Measurements from ENCODE around the gene HSPB6.
A peak's percentile ranks its signal among the peaks of the same experiment; 100 is the strongest.

Gene HSPB6

DNA sequence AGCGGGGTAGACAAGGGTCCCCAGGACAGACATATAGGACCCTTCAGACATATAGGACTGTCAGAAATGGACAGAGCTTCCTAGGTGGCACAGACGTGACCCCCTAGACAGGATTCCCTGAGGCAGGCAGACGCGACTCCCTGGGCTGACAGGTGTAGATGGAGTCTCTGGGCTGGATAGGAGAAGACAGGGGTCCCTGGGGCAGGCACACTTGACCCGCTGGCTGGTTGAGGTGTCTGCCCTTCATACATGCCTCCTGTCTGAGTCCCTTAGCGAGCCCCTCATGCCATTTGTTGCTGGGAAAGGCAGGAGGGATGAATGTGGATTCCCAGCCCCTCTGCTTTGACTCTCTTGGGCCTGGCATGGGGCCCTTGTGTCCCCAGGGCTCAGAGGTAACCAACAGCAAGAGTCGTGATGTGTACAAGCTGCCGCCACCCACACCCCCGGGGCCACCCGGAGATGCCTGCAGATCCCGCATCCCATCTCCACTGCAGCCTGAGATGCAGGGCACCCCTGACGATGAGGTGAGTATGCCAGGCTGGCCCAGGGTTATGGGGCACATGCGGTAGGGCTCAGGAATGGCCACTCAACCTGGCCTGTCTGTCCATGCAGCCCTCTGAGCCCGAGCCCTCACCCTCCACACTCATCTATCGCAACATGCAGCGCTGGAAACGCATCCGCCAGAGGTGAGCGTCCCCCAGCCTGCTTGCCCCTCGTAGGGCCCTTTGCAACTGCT lies 3.0 kb downstream of the HSPB6 start:
- H2BK5ac ChIP-seq (ENCODE audit: low read depth, low read length, poor library complexity, severe bottlenecking), result no peak overlapping the region

DNA sequence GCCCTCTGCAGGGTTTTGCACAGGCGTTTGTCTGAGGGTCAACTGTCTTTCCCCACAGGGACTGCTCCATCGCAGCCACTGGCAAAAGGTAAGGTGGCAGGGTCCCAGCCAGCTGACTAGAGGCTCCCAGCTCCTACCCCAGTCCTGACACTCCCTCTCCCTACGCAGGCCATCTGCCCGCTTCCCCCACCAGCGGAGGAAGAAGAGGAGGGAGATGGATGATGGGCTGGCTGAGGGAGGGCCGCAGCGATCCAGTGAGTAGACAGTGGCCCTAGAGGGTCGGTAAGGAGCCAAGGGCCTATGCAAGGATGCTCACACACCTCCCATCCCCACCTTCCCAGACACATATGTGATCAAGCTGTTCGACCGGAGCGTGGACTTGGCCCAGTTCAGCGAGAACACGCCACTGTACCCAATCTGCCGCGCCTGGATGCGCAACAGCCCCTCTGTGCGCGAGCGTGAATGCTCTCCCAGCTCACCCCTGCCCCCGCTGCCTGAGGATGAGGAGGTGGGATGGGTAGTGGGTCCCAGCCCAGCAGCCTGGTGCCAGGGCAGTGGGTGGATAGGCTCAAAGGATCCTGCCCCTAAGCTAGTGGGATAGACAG lies 4.0 kb downstream of the HSPB6 start:
- Histone ChIP-seq H2BK120ac (ENCODE audit: low read depth, low read length) (no peak overlapping the region), H3K27ac (ENCODE audit: low read length, poor library complexity, severe bottlenecking) (no peak overlapping the region), H3K9ac (ENCODE audit: low read length) (peak overlapping the region; percentile 14), H3K4me1 (ENCODE audit: control insufficient read depth, insufficient read depth, low read depth, low read length) (peaks cover 33% of the 10 kb centered on the region), H3K4me2 (ENCODE audit: low read length, poor library complexity, severe bottlenecking) (no peak overlapping the region), H2BK12ac (ENCODE audit: low read length in 2 of 2) (peak overlapping the region in 1 of 2 experiments; percentile 6), H3K79me1 (replicated peaks; ENCODE audit: low read length, poor library complexity, severe bottlenecking) (peaks cover 38% of the 10 kb centered on the region), H3K18ac (ENCODE audit: low read depth in 1 of 2, low read length in 2 of 2) (no peak overlapping the region), H3K36me3 (ENCODE audit: control insufficient read depth in 1 of 2, insufficient read depth in 2 of 2, low read depth in 1 of 2, low read length in 2 of 2) (peaks cover 32 to 51% of the 10 kb centered on the region in 2 experiments), H2BK5ac (ENCODE audit: low read depth, low read length, poor library complexity, severe bottlenecking) (no peak overlapping the region), H3K9me3 (ENCODE audit: control insufficient read depth, low read length) (no peaks in the 10 kb centered on the region), H2AK5ac (ENCODE audit: low read length, severe bottlenecking) (no peak overlapping the region), H2AFZ (ENCODE audit: low read depth, low read length) (no peak overlapping the region), H3K4me3 (ENCODE audit: insufficient read depth in 1 of 2, low read depth in 1 of 2, low read length in 2 of 2) (no peak overlapping the region), H3K4ac (ENCODE audit: low read depth in 1 of 2, low read length in 2 of 2) (no peak overlapping the region), H3K14ac (ENCODE audit: low read length in 2 of 2) (no peak overlapping the region), H3K23ac (ENCODE audit: low read length in 2 of 2) (no peak overlapping the region), H4K91ac (ENCODE audit: low read length) (peak overlapping the region; percentile 82), H4K8ac (ENCODE audit: low read length) (peak overlapping the region; percentile 57), H3K27me3 (ENCODE audit: control insufficient read depth in 1 of 2, insufficient read depth in 1 of 2, low read length in 2 of 2) (no peaks in the 10 kb centered on the region), H2BK15ac (ENCODE audit: low read depth, poor library complexity, severe bottlenecking) (no peak overlapping the region)
- 99% methylated on average over 14 of the region's 20 CpGs for whole genome bisulfite sequencing
- DNase-seq, result no peak

More for the DNA sequence above, 3.0 kb downstream of the HSPB6 start:
- Histone ChIP-seq H3K23ac (ENCODE audit: low read length in 2 of 2) (no peak overlapping the region), H3K4me1 (ENCODE audit: control insufficient read depth, insufficient read depth, low read depth, low read length) (peaks cover 34% of the 10 kb centered on the region), H2BK120ac (ENCODE audit: low read depth, low read length) (no peak overlapping the region), H3K27ac (ENCODE audit: low read length, poor library complexity, severe bottlenecking) (no peak overlapping the region), H3K9ac (ENCODE audit: low read length) (peak overlapping the region; percentile 99), H3K27me3 (ENCODE audit: control insufficient read depth in 1 of 2, insufficient read depth in 1 of 2, low read length in 2 of 2) (no peaks in the 10 kb centered on the region), H4K8ac (ENCODE audit: low read length) (no peak overlapping the region), H3K14ac (ENCODE audit: low read length in 2 of 2) (no peak overlapping the region), H3K79me1 (replicated peaks; ENCODE audit: low read length, poor library complexity, severe bottlenecking) (peaks cover 34% of the 10 kb centered on the region), H3K4me3 (ENCODE audit: insufficient read depth in 1 of 2, low read depth in 1 of 2, low read length in 2 of 2) (peak overlapping the region in 1 of 2 experiments; percentile 37), H2BK15ac (ENCODE audit: low read depth, poor library complexity, severe bottlenecking) (no peak overlapping the region), H2BK12ac (ENCODE audit: low read length in 2 of 2) (no peak overlapping the region), H2AK5ac (ENCODE audit: low read length, severe bottlenecking) (no peak overlapping the region), H3K4ac (ENCODE audit: low read depth in 1 of 2, low read length in 2 of 2) (no peak overlapping the region), H3K4me2 (ENCODE audit: low read length, poor library complexity, severe bottlenecking) (no peak overlapping the region), H3K36me3 (ENCODE audit: control insufficient read depth in 1 of 2, insufficient read depth in 2 of 2, low read depth in 1 of 2, low read length in 2 of 2) (peaks cover 32 to 51% of the 10 kb centered on the region in 2 experiments), H2AFZ (ENCODE audit: low read depth, low read length) (no peak overlapping the region), H3K18ac (ENCODE audit: low read depth in 1 of 2, low read length in 2 of 2) (no peak overlapping the region), H3K9me3 (ENCODE audit: control insufficient read depth, low read length) (no peaks in the 10 kb centered on the region), H4K91ac (ENCODE audit: low read length) (no peak overlapping the region)
- no peak for DNase-seq
- WGBS, result 96% methylated on average over 20 of the region's 20 CpGs

DNA sequence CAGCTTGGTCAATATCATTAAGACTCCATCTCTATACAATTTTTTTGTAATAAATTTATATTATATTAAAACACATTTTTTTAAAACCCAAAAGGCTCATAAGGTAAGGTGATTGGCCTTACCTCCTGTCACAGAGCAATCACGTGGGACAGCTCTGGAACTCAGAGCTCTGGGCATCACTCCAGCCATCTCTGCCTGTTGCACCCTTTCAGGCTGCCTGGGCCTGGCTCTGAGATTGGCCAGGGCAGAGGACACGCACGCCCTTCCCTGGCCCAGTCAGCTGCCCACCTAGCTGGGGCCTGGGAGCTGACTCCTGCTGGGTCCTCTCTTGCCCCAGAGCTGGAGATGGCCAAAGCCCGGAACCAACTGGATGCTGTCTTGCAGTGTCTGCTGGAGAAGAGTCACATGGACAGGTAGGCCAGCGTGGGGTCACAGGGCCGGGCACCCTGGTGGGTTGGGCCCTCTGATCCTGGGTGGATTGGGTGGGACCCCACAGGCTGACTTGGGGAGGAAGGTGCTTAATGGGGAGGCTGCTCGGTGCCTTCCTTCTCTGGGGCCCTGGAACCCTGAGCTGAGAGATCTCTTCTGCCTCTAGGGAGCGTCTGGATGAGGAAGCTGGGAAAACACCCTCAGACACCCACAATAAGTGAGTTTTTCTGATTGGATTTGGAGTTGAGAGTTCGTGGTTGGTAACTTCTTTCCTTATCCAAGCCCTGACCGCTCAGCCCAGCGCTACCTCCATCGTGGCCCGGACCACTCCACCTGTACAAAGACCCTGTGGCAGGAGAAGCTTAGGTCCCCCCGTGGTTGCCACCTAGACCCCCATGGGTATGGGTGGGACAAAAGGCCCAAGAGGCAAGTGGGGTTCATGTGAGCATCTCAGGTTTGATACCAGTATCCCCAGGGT lies 4.7 kb downstream of the HSPB6 start:
- Histone ChIP-seq H3K27me3 (ENCODE audit: control insufficient read depth in 1 of 2, insufficient read depth in 1 of 2, low read length in 2 of 2) (no peaks in the 10 kb centered on the region), H3K4ac (ENCODE audit: low read depth in 1 of 2, low read length in 2 of 2) (no peak overlapping the region), H3K27ac (ENCODE audit: low read length, poor library complexity, severe bottlenecking) (no peak overlapping the region), H2BK15ac (ENCODE audit: low read depth, poor library complexity, severe bottlenecking) (no peak overlapping the region), H3K14ac (ENCODE audit: low read length in 2 of 2) (no peak overlapping the region), H3K4me2 (ENCODE audit: low read length, poor library complexity, severe bottlenecking) (no peak overlapping the region), H3K4me1 (ENCODE audit: control insufficient read depth, insufficient read depth, low read depth, low read length) (peaks cover 28% of the 10 kb centered on the region), H2BK5ac (ENCODE audit: low read depth, low read length, poor library complexity, severe bottlenecking) (no peak overlapping the region), H3K18ac (ENCODE audit: low read depth in 1 of 2, low read length in 2 of 2) (no peak overlapping the region), H3K9ac (ENCODE audit: low read length) (no peak overlapping the region), H2BK120ac (ENCODE audit: low read depth, low read length) (no peak overlapping the region), H3K9me3 (ENCODE audit: control insufficient read depth, low read length) (no peaks in the 10 kb centered on the region), H3K36me3 (ENCODE audit: control insufficient read depth in 1 of 2, insufficient read depth in 2 of 2, low read depth in 1 of 2, low read length in 2 of 2) (peaks cover 34 to 51% of the 10 kb centered on the region in 2 experiments), H3K79me1 (replicated peaks; ENCODE audit: low read length, poor library complexity, severe bottlenecking) (peaks cover 39% of the 10 kb centered on the region), H2AFZ (ENCODE audit: low read depth, low read length) (no peak overlapping the region), H4K91ac (ENCODE audit: low read length) (no peak overlapping the region), H2BK12ac (ENCODE audit: low read length in 2 of 2) (no peak overlapping the region), H4K8ac (ENCODE audit: low read length) (no peak overlapping the region), H3K23ac (ENCODE audit: low read length in 2 of 2) (peak overlapping the region in 1 of 2 experiments; percentile 34), H2AK5ac (ENCODE audit: low read length, severe bottlenecking) (no peak overlapping the region), H3K4me3 (ENCODE audit: insufficient read depth in 1 of 2, low read depth in 1 of 2, low read length in 2 of 2) (no peak overlapping the region)
- WGBS, result 97% methylated on average over 13 of the region's 14 CpGs
- DNase-seq, result no peak

DNA sequence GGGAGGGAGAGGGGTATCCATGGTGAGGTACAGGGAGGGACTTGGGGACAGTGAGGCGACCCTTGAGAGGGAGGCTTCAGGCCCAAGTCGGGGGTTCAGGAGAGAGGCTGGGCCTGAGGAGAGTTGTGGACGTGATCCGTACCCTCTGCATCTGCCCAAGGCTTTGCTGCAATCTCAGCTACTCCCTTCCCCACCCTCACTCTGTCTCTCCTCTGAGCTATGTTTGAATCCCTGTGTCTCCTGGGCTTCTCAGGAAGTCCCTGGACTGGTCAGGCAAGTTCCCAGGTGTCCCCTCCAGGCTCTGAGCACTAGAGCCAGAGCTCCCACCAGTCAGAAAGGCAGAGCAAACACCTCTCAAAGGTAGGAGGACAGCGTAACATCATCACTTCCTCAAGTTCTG lies 6.7 kb downstream of the HSPB6 start:
- Histone ChIP-seq H3K4me2 (ENCODE audit: low read length, poor library complexity, severe bottlenecking) (no peak overlapping the region), H3K27me3 (ENCODE audit: control insufficient read depth in 1 of 2, insufficient read depth in 1 of 2, low read length in 2 of 2) (no peaks in the 10 kb centered on the region), H2BK15ac (ENCODE audit: low read depth, poor library complexity, severe bottlenecking) (no peak overlapping the region), H3K23ac (ENCODE audit: low read length in 2 of 2) (no peak overlapping the region), H3K18ac (ENCODE audit: low read depth in 1 of 2, low read length in 2 of 2) (no peak overlapping the region), H3K4ac (ENCODE audit: low read depth in 1 of 2, low read length in 2 of 2) (no peak overlapping the region), H3K27ac (ENCODE audit: low read length, poor library complexity, severe bottlenecking) (no peak overlapping the region), H4K8ac (ENCODE audit: low read length) (no peak overlapping the region), H3K9ac (ENCODE audit: low read length) (peak overlapping the region; percentile 99), H3K36me3 (ENCODE audit: control insufficient read depth in 1 of 2, insufficient read depth in 2 of 2, low read depth in 1 of 2, low read length in 2 of 2) (peaks cover 37% of the 10 kb centered on the region in 2 experiments), H2BK12ac (ENCODE audit: low read length in 2 of 2) (peak overlapping the region in 1 of 2 experiments; percentile 23), H2BK120ac (ENCODE audit: low read depth, low read length) (no peak overlapping the region), H3K9me3 (ENCODE audit: control insufficient read depth, low read length) (no peaks in the 10 kb centered on the region), H2AFZ (ENCODE audit: low read depth, low read length) (no peak overlapping the region), H2AK5ac (ENCODE audit: low read length, severe bottlenecking) (no peak overlapping the region), H3K4me3 (ENCODE audit: insufficient read depth in 1 of 2, low read depth in 1 of 2, low read length in 2 of 2) (peak overlapping the region in 1 of 2 experiments; percentile 41), H4K91ac (ENCODE audit: low read length) (no peak overlapping the region), H2BK5ac (ENCODE audit: low read depth, low read length, poor library complexity, severe bottlenecking) (no peak overlapping the region), H3K14ac (ENCODE audit: low read length in 2 of 2) (no peak overlapping the region), H3K4me1 (ENCODE audit: control insufficient read depth, insufficient read depth, low read depth, low read length) (peaks cover 14% of the 10 kb centered on the region), H3K79me1 (replicated peaks; ENCODE audit: low read length, poor library complexity, severe bottlenecking) (peaks cover 43% of the 10 kb centered on the region)
- DNase-seq, result no peak
- WGBS, result 85% methylated on average over 4 of the region's 5 CpGs

Measured in mesenchymal stem cell (in vitro differentiated cells and primary cell).